T-helper 9 cell (primary cell): ENCODE data around the gene JMJD1C.

ENCODE experiments used
- DNase-seq: peaks from one replicate; pipeline ENCODE4 v3.0.0-alpha.2; 2020

Gene JMJD1C

GRCh38 chr10:63206997-63207811 lies 258.6 kb downstream of the JMJD1C start:
- DNase-seq, result no peak

GRCh38 chr10:63206576-63206975 lies 259.2 kb downstream of the JMJD1C start:
- no peak for DNase-seq

GRCh38 chr10:63205421-63205820 lies 260.4 kb downstream of the JMJD1C start:
- DNase-seq, result no peak

DNA sequence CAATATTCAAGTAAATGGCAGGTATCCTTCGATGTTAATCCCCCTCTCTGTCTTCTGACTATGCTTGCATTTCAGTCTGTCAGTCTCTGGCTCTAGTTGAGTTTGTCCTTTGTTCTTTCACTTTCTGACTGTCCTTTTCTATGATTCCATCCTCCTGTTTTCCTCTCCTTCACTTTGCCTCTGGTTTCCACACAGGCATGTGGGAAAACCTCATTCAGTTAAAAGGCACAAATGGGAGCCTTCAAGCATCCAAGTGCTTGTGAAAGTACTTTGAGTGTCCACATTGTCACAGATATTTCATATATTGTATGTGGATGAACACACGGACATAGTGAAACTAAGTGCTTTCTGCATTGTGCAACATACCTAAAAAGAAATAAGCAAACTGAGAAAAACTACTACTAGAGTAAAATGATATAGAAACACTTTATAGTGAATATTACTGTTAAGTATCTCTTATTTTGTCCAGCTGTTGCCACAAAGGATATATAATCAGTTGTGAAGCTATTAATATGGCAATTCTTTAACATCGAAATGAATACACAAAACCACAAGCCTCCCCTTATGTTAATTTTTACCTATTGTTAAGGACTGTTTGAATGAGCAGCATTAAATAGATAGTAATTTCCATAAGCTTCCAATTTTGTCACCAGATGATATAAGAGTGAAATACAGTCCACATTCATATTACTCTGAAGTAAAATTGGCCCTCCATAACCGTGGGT lies 260.9 kb downstream of the JMJD1C start:
- DNase-seq, result no peak

DNA sequence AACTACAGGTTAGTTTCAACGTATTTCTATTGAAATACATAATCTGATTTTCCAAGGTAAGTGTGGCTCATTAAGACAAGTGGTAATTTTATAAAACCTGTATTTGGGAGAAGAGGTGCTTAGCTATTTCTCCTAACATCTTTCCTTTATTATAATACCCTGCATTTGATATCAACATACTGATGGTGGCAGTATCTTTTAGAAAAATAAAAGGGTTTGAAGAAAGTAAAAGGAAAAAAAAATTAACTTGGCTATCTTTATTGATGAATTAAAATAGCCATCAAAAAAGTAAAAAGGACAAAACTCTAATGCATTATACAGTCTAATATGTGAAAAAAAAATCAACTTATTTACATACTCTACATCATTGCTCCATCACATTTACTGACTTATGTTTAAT lies 264.7 kb downstream of the JMJD1C start:
- no peak for DNase-seq

- DNase-seq, result no peak
Observed at GRCh38 chr10:63200431-63200830, 265.3 kb downstream of the JMJD1C start.

DNA sequence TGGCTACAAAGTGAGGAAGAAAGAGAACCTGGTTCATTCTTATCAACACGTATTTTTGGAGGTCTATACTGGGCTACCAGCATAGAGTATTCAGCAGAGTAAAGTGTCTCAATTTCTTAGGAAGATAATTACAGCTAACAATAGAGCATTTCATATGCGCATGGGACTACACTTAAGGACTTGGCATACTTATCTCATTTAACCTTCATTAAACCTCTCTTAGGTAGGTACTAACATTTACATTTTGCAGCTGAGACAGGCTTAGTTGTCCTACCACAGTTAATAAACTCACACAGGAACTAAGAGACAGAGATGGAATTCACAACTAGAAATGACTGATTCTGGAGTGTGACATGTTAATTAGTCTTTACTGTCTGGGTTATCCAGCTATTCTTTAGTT lies 266.1 kb downstream of the JMJD1C start:
- DNase-seq, result no peak

DNA sequence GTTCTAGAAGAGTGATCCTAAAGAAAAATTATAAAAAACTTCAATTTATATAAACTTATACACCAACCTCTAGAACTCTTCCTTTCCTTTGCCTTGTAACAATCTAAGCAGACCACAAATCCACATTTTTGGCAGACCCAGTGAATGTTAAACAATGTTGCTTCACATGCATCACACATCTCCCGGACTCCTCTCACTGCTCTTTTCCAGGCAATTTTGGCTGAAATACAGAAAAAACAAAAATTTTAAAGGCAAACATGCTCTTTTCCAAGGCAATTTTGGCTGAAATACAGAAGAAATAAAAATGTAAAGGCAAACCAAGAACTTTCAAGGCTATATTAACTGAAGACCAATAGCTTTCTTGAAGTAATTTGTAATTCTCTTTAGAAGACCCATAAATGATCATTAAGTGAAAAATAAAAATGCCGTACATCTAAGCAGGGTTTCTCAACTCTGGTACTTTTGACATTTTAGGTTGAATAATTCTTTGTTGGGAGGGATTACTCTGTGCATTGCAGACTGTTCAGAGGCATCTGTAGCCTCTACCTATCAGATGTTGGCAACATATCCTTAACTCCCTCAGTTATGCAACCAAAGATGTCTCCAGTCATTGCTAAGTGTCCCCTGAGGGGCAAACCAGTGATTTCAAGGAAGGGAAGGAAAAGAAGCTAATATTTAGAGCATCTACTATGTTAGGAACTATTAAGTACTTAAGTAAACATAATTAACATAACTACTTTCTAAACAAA lies 268.3 kb downstream of the JMJD1C start:
- no peak for DNase-seq

DNA sequence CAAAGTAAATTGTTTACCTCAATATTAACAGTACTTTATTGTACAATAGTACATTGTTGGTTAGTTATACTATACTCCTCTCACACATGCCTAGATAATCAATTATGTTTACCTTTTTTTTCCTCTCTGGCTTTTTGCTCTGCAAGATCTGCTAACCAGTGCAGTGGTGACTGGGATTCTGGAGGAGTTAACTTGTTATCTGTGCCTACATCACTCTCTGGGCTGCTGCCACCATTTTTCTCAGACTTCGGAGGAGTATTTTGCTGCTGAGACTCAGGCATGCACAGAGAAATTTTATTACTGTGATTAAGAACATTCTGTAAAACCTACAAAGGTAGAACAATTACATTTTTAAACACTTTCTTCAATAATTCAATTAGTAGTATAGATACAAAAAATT lies 273.0 kb downstream of the JMJD1C start:
- no peak for DNase-seq

DNA sequence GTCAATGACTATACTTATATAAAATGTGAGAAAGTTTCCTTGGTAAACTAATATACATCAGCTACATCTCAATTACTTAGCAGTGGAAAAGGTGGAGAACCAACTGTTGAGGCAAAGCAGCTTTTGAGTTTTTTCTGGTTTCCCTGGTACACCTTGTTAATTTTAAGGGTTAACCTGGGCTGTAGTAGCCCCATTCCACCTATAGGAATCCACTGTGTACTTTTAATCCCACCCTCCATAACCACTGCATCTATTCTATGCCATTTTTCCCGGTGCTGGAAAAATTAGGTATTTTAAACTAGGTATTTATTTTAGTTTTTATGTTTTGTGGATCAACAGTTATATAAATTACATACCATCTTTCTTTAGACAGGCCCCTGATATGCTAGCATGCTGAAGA lies 290.2 kb downstream of the JMJD1C start:
- no peak for DNase-seq

GRCh38 chr10:63173468-63174232 lies 292.1 kb downstream of the JMJD1C start:
- DNase-seq, result no peak

DNA sequence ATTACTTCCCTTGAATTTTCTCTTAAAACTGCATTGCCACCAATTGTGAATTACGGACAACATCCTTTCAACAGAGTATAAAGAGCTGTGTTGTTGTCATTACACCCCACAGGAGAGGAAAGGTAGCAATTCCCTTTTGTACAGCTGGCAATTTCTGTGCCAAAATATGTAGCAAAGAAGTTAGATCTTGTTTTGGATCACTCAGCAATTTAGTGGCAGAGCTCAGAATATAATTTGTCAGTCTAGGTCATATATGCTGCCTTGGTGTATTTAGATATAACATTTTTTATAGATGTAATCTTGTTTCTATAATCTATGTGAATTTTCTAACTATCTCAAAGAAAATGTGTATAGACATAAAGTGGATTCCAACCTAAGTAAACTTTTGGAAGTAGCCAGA lies 293.9 kb downstream of the JMJD1C start:
- DNase-seq, result no peak

GRCh38 chr10:63171255-63171855 lies 294.4 kb downstream of the JMJD1C start:
- no peak for DNase-seq

GRCh38 chr10:63169624-63170023 lies 296.2 kb downstream of the JMJD1C start:
- DNase-seq, result no peak

DNA sequence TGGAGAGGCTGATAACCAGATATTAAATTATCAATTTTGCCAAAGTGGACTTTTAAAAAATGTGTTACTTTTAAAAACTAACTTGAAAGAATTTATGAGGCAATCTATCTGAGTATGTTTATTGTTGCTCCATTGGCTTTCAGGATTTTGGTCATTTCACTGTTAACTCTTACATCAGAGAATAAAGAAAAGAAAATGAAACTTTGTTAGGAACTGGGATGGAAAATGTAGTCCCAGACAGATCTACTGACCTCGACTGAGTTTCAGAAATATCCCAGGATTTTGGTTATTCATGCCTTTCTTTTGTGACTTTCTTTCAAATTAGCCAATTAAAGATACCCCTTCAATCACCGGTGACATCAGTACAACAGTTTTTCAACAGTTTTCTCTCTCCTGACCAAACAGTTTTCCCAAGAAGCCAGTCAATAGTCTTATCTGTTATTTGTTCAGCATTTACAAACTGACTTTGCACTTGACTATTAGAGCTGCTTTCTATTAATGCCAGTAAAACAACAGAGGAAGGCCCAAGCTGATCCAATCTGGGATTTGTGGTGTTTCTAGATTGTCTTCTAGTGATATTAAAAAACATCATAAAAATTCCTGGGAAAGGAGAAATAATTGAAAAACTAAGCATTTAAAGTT lies 296.8 kb downstream of the JMJD1C start:
- DNase-seq, result no peak

DNA sequence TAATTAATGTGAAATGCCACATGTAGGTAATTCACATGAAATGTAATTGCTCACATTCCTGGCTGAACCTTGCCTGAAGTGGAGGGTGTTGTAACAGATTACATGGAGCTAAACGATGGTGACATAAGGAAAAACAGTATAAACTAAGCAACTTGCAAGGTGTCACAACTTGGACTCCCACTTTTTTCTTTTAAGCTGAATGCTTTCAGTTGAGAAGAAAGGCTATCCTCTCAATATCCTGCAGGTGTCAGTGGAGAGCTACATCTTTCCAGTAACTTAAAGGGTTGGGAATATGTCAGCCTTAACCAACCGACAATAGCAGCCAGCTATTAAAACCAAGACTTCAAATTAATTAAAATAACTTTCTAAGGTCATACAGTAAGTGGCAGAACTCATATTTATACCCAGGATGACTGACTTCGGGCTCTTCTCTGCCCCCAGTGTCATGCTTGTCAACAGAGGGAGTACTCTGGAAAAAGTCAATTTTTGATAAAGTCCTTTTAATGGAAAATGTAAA lies 299.0 kb downstream of the JMJD1C start:
- no peak for DNase-seq

- DNase-seq, result no peak
Observed at GRCh38 chr10:63165249-63165648, 300.5 kb downstream of the JMJD1C start.

DNA sequence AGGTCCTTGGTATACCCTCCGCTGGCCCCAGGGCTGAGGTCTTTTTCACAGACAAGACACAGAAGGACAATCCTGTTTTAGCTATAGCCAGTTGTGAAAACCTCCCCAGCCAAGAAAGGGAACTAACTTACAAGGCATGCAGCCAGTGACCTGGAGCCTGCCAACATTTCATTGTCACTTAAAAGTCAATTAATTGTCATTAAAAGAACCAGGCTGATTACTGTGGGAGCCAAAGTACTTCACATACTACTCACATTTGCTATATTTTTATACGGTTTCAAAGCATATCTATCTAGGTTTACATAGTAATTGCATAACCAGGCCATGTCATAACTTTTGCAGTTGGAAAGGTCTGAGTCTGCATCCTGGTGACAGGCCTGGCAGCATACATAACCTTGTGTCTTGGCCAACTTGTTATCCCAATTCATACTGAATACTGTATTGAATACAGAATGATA lies 301.6 kb downstream of the JMJD1C start:
- DNase-seq, result no peak

DNA sequence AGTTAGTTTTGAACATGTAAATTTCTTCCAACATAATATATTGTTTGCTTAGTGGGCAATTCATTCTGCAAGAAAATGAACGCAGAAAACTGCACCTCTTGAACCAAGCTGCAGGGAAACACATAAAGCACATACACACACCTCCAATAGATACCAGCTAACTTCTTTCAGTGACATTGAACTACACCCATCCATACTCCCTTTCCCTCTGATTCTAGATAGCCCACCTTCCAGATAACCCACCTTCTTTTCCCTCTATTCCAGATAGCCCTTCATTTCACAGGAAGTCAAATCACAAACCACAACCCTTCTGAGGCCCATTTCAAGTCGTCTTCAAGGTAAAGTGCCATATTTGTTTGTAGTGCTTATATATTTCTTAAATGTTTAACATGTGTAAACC lies 304.2 kb downstream of the JMJD1C start:
- DNase-seq, result no peak

DNA sequence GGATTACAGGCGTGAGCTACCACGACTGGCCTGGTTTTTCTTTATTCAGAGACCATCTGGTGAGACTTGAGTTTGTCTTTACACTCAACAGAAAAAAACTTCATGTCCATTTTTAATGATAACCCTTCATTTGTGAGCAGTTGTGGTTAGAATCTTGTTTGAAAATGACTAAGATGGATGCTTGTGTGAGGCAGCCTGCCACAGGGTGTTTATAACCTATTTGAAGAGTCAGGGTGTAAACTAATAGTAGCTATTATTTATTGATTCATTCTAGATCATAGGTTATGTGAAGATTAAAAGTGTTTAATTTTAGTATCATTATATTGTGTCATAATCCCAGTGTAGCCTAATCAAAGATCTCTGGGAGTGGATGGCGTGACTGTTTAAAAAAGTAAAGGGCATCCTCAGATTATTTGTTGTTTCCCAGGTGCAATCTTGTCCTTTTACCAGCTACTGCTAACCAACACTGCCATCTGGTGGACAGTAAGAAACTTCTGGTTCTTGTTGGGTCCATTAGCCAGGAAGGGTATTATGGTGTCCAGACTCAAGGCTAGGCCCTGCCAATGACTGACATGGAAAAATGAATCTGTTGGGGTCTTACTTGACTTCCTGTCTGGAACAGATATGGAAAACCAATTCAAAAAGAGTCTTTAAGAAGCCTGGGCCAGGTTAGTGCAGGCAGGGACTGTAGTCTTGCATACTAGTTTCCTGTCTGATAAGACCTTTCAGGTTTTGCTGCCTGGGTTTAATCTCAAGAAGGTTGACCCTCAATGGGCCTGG lies 307.7 kb downstream of the JMJD1C start:
- DNase-seq, result peak; percentile 11

DNA sequence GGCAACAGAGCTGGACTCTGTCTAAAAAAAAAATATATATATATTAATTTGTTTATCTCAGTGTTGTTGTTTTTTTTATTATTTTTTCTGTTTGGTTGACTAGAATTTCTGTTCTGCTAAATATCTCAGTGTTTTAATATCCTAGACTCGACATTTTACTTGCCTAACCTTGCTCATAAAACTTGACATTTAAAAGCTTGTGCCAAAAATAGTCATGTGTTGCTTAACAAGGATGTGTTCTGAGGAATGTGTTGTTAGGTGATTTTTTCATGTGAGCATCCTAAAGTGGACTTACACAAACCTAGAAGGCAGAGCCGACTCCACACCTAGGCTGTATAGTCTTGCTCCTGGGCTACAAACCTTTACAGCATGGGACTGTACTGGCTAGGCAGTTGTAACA lies 309.5 kb downstream of the JMJD1C start:
- no peak for DNase-seq
